A549 (cell line): Measurements from ENCODE around the gene MAPRE3. TPM values are rescaled to one million over a fixed set of nuclear protein-coding genes. Genes with fewer than 3 reads are reported as not detected.

ENCODE experiments used
- ATAC-seq, 2 experiments: fragments of 200-7000 bp in 1 of 2; fragments of >200 bp in 1 of 2; cut with Nextera tagmentation in 1 of 2; cut with Tn5 transposase in 1 of 2; 3 replicates each; pipeline versions ENCODE4 v1.8.0 to v1.9.1; 2018 to 2020; ENCODE audit warnings: mild to moderate bottlenecking in 1 of 2, moderate library complexity in 1 of 2
- CTCF ChIA-PET: fragments of 300-600 bp; sonication (Branson Sonifier 250); formaldehyde crosslinking; extraction: SDS; loops from one replicate; lab custom pipeline; 2021; ENCODE audit warnings: antibody characterized with exemption, inconsistent platforms; lab: Yijun Ruan, JAX
- POLR2A ChIA-PET: fragments of 350-600 bp; formaldehyde crosslinking; extraction: SDS; loops from one replicate; lab custom pipeline; 2021; ENCODE audit warnings: antibody characterized with exemption, inconsistent platforms; lab: Yijun Ruan, JAX
- DNase-seq, 2 experiments: peaks; one replicate each; pipeline versions ENCODE4 v3.0.0 to v3.0.0-alpha.2; 2011 to 2016; ENCODE audit warnings: low read depth in 1 of 2, low spot score in 1 of 2
- FAIRE-seq: peaks from 2 replicates; lab custom pipeline; 2011; peaks lifted over from hg19 to GRCh38; lab: Jason Lieb, UNC
- H3K27ac ChIP-seq, 2 experiments: fragments of >200 bp; sonication (Bioruptor Twin); formaldehyde crosslinking; 3 replicates each; pipeline ENCODE4 v1.5.1; 2016 to 2017
- H3K4me1 ChIP-seq: fragments of >200 bp; sonication (Bioruptor Twin); formaldehyde crosslinking; 3 replicates; pipeline ENCODE4 v1.6.1; 2016
- H3K4me2 ChIP-seq: fragments of >200 bp; sonication (Bioruptor Twin); formaldehyde crosslinking; 3 replicates; pipeline ENCODE4 v1.6.1; 2016
- H3K4me3 ChIP-seq: fragments of >200 bp; sonication (Bioruptor Twin); formaldehyde crosslinking; 3 replicates; pipeline ENCODE4 v1.5.1; 2016
- H3K9me3 ChIP-seq: fragments of >200 bp; sonication (Bioruptor Twin); formaldehyde crosslinking; 3 replicates; pipeline ENCODE4 v1.6.1; 2016
- CBX2 ChIP-seq: fragments of 200-600 bp; sonication (generic); IDR thresholded peaks from 2 replicates; pipeline ENCODE4 v1.6.1; 2016; ENCODE audit warnings: low read depth, mild to moderate bottlenecking, borderline replicate concordance
- CHD2 ChIP-seq: fragments of 150-350 bp; IDR thresholded peaks from 2 replicates; pipeline ENCODE4 v1.6.1; 2014; ENCODE audit warnings: low read length; ENCODE audit not compliant: partially characterized antibody
- E2F6 ChIP-seq: IDR thresholded peaks from 2 replicates; pipeline ENCODE4 v1.6.1; 2012; ENCODE audit warnings: low read depth, borderline replicate concordance
- EP300 ChIP-seq, 2 experiments: fragments of >200 bp; sonication (Bioruptor Twin); formaldehyde crosslinking; IDR thresholded peaks; 2 replicates in 1 of 2; 3 replicates in 1 of 2; pipeline ENCODE4 v1.6.1; 2016 to 2017
- GATA3 ChIP-seq: IDR thresholded peaks from 2 replicates; pipeline ENCODE4 v1.6.1; 2012; ENCODE audit warnings: borderline replicate concordance
- HOXA7 ChIP-seq: fragments of 250-450 bp; sonication (Bioruptor Pico); IDR thresholded peaks from 2 replicates; pipeline ENCODE4 v1.5.0; 2020; ENCODE audit warnings: mild to moderate bottlenecking, moderate library complexity
- MYC ChIP-seq: IDR thresholded peaks from 2 replicates; pipeline ENCODE4 v1.6.1; 2012; ENCODE audit warnings: mild to moderate bottlenecking, inconsistent platforms, low read length, improper control_type of control experiment, borderline replicate concordance
- NPAS2 ChIP-seq: fragments of 250-450 bp; sonication (Bioruptor Pico); IDR thresholded peaks from 2 replicates; pipeline ENCODE4 v1.8.0; 2022; ENCODE audit warnings: mild to moderate bottlenecking, moderate library complexity, borderline replicate concordance
- POLR2A ChIP-seq: IDR thresholded peaks from 2 replicates; pipeline ENCODE4 v1.6.1; 2012; ENCODE audit warnings: mild to moderate bottlenecking, low read length
- POLR2AphosphoS2 ChIP-seq: conservative IDR thresholded peaks from 2 replicates; pipeline ENCODE4 v1.6.1; 2012; ENCODE audit warnings: low read length, improper control_type of control experiment, inconsistent platforms
- RAD21 ChIP-seq, 2 experiments: fragments of >200 bp in 1 of 2; sonication (Bioruptor Twin) in 1 of 2; formaldehyde crosslinking in 1 of 2; IDR thresholded peaks in 1 of 2; conservative IDR thresholded peaks in 1 of 2; 2 replicates in 1 of 2; 3 replicates in 1 of 2; pipeline ENCODE4 v1.6.1; 2012 to 2018; ENCODE audit warnings: inconsistent platforms in 1 of 2
- RARB ChIP-seq: fragments of 250-450 bp; sonication (Bioruptor Pico); IDR thresholded peaks from 2 replicates; pipeline ENCODE4 v1.8.0; 2021; ENCODE audit warnings: mild to moderate bottlenecking, moderate library complexity
- RCOR1 ChIP-seq: fragments of 150-350 bp; IDR thresholded peaks from 2 replicates; pipeline ENCODE4 v1.6.1; 2014; ENCODE audit warnings: antibody characterized with exemption, low read length, low read depth
- SMC3 ChIP-seq: fragments of >200 bp; sonication (Bioruptor Twin); formaldehyde crosslinking; IDR thresholded peaks from 3 replicates; pipeline ENCODE4 v1.6.1; 2018; ENCODE audit warnings: inconsistent platforms
- SREBF2 ChIP-seq: fragments of 450-650 bp; IDR thresholded peaks from 2 replicates; pipeline ENCODE4 v1.6.1; 2014; ENCODE audit warnings: mild to moderate bottlenecking, moderate library complexity
- TFCP2L1 ChIP-seq: fragments of 250-450 bp; sonication (Bioruptor Pico); IDR thresholded peaks from 2 replicates; pipeline ENCODE4 v1.5.0; 2021; ENCODE audit warnings: mild to moderate bottlenecking
- ZC3H11A ChIP-seq: fragments of 450-650 bp; IDR thresholded peaks from 2 replicates; pipeline ENCODE4 v1.6.1; 2014; ENCODE audit warnings: antibody characterized with exemption, mild to moderate bottlenecking
- ZFP36 ChIP-seq: fragments of 450-650 bp; IDR thresholded peaks from 2 replicates; pipeline ENCODE4 v1.6.1; 2014; ENCODE audit warnings: borderline replicate concordance; ENCODE audit not compliant: partially characterized antibody
- ZNF302 ChIP-seq: fragments of 250-450 bp; sonication (Bioruptor Pico); IDR thresholded peaks from 2 replicates; pipeline ENCODE4 v1.9.0; 2021; ENCODE audit warnings: inconsistent platforms, mild to moderate bottlenecking, moderate library complexity
- ZSCAN20 ChIP-seq: fragments of 250-450 bp; sonication (Bioruptor Pico); IDR thresholded peaks from 2 replicates; pipeline ENCODE4 v1.8.0; 2022; ENCODE audit warnings: mild to moderate bottlenecking, moderate library complexity
- WGBS: methylation state at CpG from one replicate; pipeline ENCODE4 v1.1.6; 2017; ENCODE audit errors: missing lambda C conversion rate; 5-methylcytosine and 5-hydroxymethylcytosine counted together
- polyA plus RNA-seq, 4 experiments: library from polyadenylated mRNA; depleted of rRNA in 3 of 4; stranded (reverse); fragments of >200 nt; fragmentation: RNase III in 1 of 4; extraction: RNeasy Plus Mini Kit Qiagen cat#74134 plus additional on column Dnase treatment in 1 of 4; gene quantifications; 2 replicates in 3 of 4; 3 replicates in 1 of 4; pipeline ENCODE4 v1.2.3, GENCODE V29; 2011 to 2017
- TF ChIP-seq, protein P1 (sequence below): fragments of 250-450 bp; sonication (Bioruptor Pico); IDR thresholded peaks from 2 replicates; pipeline ENCODE4 v1.5.0; 2021; ENCODE audit warnings: mild to moderate bottlenecking, moderate library complexity, borderline replicate concordance
- TF ChIP-seq, protein P2 (sequence below): fragments of 250-450 bp; sonication (Bioruptor Pico); IDR thresholded peaks from 2 replicates; pipeline ENCODE4 v1.5.0; 2020; ENCODE audit warnings: low read depth, mild to moderate bottlenecking, moderate library complexity

The MAPRE3 gene
- polyA plus RNA-seq, 2 of the 4 experiments (the other 2 are of a cell fraction) = 12.1 to 21.5 TPM

DNA sequence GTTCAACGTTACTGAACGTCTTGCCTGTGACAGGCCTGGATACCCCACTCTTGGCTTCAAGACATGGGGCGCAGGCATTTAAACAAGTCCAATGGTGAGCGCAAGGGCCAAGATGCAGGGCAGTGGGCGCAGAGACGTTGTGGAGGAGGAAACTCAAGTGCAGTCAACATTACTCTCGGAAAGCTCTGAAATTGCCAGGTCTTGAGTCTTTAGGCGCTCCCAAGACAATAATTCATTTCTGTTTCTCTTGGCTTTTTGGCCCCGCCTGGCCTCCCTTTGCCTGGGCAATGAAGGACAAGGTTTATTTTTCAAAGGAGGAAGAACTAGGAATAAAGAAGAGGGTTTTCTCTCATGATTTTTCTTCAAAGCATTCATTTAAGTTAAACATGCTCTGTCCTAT lies 49.0 kb downstream of the MAPRE3 start:
- FAIRE-seq = no peak
- no peak overlapping the region for H3K27ac ChIP-seq
- no peak for DNase-seq
- no peak overlapping the region for H3K4me2 ChIP-seq
- ATAC-seq = no peak
- TF ChIP-seq RCOR1 = no peak
- no peak for TF ChIP-seq ZSCAN20 (CRISPR knock-in tag)
- TF ChIP-seq ZFP36 = no peak
- no peak for TF ChIP-seq POLR2AphosphoS2
- TF ChIP-seq, protein P1, sequence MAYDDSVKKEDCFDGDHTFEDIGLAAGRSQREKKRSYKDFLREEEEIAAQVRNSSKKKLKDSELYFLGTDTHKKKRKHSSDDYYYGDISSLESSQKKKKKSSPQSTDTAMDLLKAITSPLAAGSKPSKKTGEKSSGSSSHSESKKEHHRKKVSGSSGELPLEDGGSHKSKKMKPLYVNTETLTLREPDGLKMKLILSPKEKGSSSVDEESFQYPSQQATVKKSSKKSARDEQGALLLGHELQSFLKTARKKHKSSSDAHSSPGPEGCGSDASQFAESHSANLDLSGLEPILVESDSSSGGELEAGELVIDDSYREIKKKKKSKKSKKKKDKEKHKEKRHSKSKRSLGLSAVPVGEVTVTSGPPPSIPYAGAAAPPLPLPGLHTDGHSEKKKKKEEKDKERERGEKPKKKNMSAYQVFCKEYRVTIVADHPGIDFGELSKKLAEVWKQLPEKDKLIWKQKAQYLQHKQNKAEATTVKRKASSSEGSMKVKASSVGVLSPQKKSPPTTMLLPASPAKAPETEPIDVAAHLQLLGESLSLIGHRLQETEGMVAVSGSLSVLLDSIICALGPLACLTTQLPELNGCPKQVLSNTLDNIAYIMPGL (CRISPR knock-in tag) = no peak
- no peak for TF ChIP-seq GATA3
- TF ChIP-seq MYC = no peak
- no peak for TF ChIP-seq CHD2
- no peak for TF ChIP-seq TFCP2L1 (CRISPR knock-in tag)
- TF ChIP-seq SREBF2 = no peak
- no peak for TF ChIP-seq EP300 (IDR thresholded peaks at IDR 0.05)
- POLR2A ChIA-PET = no interaction called here
- CTCF ChIA-PET = interaction anchor here (1.1 to 12.2 kb wide), 6 partner anchors 14 to 414 kb away, joined by 3 to 758 read pairs (median 74); partner anchors contain the start of genes DPYSL5, MAPRE3 and TMEM214
- no peaks in the 10 kb centered on the region for H3K9me3 ChIP-seq
- H3K4me1 ChIP-seq = peaks cover 36% of the 10 kb centered on the region
- no peak overlapping the region for H3K4me3 ChIP-seq
- 91% methylated on average over 9 of the region's 9 CpGs for WGBS

DNA sequence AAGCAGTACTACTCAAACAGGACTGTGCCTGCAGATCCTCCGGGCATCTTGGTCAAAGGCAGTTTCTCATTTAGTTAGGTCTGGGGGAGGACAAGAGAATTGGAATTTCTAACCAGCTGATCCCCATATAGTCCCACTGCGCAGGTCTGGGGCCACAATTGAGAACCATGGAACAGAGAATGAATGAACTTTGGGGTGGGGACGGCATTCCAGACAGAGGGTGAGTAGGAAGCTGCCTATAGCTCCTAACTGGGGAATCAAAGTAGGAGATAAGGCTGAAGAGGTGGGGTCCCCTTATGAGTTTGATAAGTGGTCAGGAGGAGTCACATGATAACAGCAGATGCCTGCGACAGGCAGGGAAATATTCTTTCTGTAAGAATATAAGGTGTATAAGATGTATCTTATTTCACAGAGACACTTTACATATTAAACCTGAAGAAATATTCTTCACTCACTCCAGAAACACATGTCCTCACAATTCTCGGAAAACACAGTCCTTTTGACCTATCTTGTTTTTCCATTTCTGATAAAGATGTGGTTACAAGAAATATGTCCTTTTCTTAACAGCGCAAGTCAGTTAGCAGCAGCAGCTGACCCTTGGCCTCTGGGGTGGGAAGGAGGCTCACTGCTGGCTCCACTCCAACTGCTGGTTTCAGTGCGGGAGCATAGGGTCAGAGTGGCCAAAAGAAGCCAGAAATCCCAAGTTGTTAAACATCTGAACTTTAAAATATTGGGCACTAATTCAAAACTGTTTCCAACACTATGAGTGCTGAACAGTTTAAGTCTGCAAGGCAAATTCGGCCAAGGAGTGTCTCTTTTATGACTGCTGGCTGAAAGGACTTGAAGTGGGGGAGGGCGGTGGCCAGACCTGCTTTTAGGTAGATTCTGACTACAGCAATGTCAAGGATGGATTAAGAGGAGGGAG lies 49.8 kb downstream of the MAPRE3 start:
- H3K27ac ChIP-seq = peak overlapping the region in 1 of 2 experiments; percentile 16; a peak in 1 of 6 replicates
- CTCF ChIA-PET = interaction anchor here (1.1 to 12.2 kb wide), 6 partner anchors 13 to 175 kb away, joined by 3 to 758 read pairs (median 74); partner anchors contain the start of genes DPYSL5, MAPRE3 and TMEM214
- POLR2A ChIA-PET = no interaction called here
- H3K9me3 ChIP-seq = no peaks in the 10 kb centered on the region
- H3K4me3 ChIP-seq = no peak overlapping the region
- ATAC-seq = no peak
- TF ChIP-seq, protein P2, sequence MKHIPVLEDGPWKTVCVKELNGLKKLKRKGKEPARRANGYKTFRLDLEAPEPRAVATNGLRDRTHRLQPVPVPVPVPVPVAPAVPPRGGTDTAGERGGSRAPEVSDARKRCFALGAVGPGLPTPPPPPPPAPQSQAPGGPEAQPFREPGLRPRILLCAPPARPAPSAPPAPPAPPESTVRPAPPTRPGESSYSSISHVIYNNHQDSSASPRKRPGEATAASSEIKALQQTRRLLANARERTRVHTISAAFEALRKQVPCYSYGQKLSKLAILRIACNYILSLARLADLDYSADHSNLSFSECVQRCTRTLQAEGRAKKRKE = no peak
- no peak for TF ChIP-seq ZFP36
- TF ChIP-seq RAD21 (conservative IDR thresholded peaks at IDR 0.05 in 1 of 2, IDR thresholded peaks at IDR 0.05 in 1 of 2) = no peak
- no peak for TF ChIP-seq E2F6
- no peak for TF ChIP-seq POLR2AphosphoS2
- TF ChIP-seq CBX2 = no peak
- TF ChIP-seq ZC3H11A = no peak
- no peak for TF ChIP-seq POLR2A
- no peak for TF ChIP-seq RARB (CRISPR knock-in tag)
- no peak for TF ChIP-seq HOXA7 (CRISPR knock-in tag)
- no peak for TF ChIP-seq SMC3
- no peak for TF ChIP-seq NPAS2 (CRISPR knock-in tag)
- TF ChIP-seq ZNF302 (CRISPR knock-in tag) = no peak
- TF ChIP-seq, protein P1 (CRISPR knock-in tag) = no peak
- 75% methylated on average over 9 of the region's 9 CpGs for WGBS
- H3K4me2 ChIP-seq = peak overlapping the region; percentile 13; the same call in 1 of the 3 replicates
- H3K4me1 ChIP-seq = peaks cover 33% of the 10 kb centered on the region
- no peak for DNase-seq
- no peak for FAIRE-seq
